ENCODE measurements around the gene NIPBL. TPM values are rescaled to one million over a fixed set of nuclear protein-coding genes. Genes with fewer than 3 reads are reported as not detected.
"Not testable (repeated sequence)": the region's sequence is repeated elsewhere in the genome, so short reads cannot be mapped to it uniquely, and the experiment has no call there.

The NIPBL gene
- total RNA-seq, 1 donor from 2014 or later = 18.1 TPM

GRCh38 chr5:36877667-36878391 is 1.3 kb downstream of the NIPBL start:
- no peak for ATAC-seq
- DNase-seq (ENCODE audit: low spot score) = no peak

DNA sequence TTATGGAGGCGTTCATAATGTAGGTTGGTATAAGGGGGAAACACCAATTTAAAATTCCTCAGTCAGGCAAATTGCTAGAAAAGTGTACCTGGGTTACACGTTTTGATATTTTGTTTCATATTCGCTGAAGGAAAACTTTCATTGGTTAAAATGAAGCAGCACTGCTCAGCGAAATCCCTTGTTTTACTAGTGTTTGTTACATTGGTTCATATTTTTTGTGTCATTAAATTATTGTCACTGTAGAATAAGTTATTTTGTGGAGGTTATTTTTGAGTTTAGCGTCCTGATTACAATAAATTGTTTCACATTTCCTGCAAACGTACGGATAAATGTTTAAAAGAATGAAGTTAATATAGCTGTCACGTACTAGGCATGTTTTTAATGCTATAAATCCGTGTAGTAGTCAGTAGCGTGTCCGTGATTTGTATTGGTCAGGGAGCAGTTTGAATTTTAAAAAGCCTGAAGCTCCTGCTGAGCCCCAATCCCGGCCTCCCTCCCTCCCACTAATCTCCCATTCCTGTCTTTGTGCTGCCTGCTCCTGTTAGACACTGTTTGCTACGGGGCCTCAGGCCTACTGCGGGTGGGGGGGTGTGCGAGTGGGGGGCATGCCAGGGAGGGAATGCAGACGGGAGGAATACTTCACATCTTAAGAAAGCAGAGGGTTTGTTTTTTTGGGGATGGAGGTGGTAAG is 2.0 kb downstream of the NIPBL start:
- no peak for DNase-seq (ENCODE audit: low spot score)
- ATAC-seq = peak; percentile 4

- ATAC-seq (no peak), DNase-seq (ENCODE audit: low spot score) (no peak)
Observed at GRCh38 chr5:36879274-36880033, 2.9 kb downstream of the NIPBL start.

DNA sequence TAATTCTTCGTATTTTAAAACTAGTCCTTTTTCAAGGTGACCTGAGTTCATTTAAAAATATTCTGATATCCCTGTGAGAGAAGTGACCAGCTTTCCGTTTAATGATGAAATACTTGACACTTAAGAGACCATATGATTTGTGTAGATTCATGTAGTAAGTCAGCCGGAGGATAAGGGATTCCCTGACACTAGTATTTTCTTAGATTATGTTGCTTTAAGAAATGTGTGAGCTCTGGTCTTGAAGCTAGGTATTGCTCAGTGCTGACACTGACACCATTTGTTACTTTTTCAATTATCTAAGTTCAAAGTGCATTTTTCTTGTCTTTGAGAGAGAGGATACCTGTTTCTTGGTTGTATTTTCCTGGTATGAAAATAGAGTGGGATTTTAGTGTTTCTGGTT is 4.2 kb downstream of the NIPBL start:
- ATAC-seq (no peak), DNase-seq (ENCODE audit: low spot score) (no peak)

- ATAC-seq = no peak
Observed at GRCh38 chr5:36881304-36881703, 4.7 kb downstream of the NIPBL start.

GRCh38 chr5:36881807-36882206 is 5.2 kb downstream of the NIPBL start:
- no peak for DNase-seq (ENCODE audit: low spot score)
- no peak for ATAC-seq

More at GRCh38 chr5:36881304-36881703, 4.7 kb downstream of the NIPBL start:
- no peak for DNase-seq (ENCODE audit: low spot score)

DNA sequence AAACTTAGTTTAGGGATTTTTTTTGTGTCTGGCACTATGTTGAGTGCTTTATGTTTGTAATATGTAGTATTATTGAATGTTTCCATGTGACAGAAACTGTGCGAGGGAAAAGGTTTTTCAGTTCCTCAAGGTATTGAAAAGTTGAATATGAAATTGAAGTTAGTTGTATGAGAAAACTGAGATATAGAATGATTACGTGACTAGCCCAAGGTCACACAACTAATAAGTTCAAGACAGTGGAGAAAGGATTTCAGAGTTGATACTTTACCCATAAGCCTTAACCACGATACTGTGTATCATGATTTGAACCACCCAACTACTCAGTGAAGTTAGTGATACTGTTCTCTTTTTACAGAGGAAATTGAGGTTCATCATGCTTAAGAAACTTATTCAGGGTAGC is 5.7 kb downstream of the NIPBL start:
- DNase-seq (ENCODE audit: low spot score) (no peak), ATAC-seq (no peak)

GRCh38 chr5:36883894-36884462 is 7.4 kb downstream of the NIPBL start:
- no peak for DNase-seq (ENCODE audit: low spot score)
- no peak for ATAC-seq

GRCh38 chr5:36885149-36885548 is 8.6 kb downstream of the NIPBL start:
- no peak for ATAC-seq
- no peak for DNase-seq (ENCODE audit: low spot score)

DNA sequence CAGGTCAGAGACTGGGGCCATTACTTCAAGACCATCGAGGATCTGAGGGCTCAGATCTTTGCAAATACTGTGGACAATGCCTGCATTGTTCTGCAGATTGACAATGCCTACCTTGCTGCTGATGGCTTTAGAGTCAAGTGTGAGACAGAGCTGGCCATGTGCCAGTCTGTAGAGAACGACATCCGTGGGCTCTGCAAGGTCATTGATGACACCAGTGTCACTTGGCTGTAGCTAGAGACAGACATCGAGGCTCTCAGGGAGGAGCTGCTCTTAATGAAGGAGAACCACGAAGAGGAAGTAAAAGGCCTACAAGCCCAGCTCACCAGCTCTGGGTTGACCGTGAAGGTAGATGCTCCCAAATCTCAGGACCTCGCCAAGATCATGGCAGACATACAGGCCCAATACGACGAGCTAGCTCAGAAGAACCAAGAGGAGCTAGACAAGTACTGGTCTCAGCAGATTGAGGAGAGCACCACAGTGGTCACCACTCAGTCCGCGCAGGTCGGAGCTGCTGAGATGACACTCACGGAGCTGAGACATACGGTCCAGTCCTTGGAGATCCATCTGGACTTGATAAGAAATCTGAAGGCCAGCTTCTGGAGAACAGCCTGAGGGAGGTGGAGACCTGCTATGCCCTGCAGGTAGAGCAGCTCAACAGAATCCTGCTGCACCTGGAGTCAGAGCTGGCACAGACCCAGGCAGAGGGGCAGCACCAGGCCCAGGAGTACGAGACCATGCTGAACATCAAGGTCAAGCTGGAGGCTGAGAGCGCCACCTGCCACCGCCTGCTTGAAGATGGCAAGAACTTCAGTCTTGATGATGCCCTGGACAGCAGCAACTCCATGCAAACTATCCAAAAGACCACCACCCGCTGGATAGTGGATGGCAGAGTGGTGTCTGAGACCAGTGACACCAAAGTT is 9.3 kb downstream of the NIPBL start:
- DNase-seq (ENCODE audit: low spot score) = no peak
- ATAC-seq = no peak

DNA sequence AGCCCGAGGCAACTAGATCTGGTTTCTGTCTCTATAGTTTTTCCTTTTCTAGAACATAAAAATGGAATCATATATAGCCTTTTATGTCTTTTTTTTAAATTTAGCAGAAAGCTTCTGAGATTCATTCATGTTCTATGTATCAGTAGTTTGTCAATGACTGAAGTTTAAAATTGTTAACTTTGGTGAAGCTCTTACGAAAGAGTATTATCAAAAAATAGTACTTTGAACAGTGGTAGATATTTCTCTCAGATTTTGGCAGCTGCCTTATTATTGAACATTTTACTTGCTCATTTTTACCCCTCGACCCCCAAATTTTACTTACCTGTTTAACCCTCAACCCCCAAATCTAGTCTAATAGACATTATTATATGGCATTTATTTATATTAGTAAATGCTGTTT is 10.2 kb downstream of the NIPBL start:
- peak; percentile 48 for ATAC-seq
- DNase-seq (ENCODE audit: low spot score) = no peak

DNA sequence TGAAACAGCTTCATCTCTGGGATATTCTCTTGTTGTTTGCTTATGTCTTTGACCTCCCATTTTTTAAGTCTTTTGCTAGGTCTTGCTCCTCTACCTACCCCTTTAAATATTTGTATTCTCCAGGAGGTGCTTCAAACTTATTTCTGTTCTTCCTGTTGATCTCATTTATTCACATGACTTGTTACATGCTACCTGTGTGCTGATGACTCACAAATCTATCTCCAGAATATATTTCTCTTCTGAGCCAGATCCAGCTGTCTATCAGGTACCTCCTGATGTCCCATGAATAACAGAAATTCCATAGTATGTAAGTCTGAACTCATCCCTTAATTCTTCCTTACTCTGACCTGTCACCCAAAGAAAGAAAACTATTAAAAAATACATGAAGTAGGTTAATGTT is 11.0 kb downstream of the NIPBL start:
- ATAC-seq (no peak), DNase-seq (ENCODE audit: low spot score) (no peak)

GRCh38 chr5:36888303-36888702 is 11.7 kb downstream of the NIPBL start:
- DNase-seq (ENCODE audit: low spot score) (no peak), ATAC-seq (no peak)

DNA sequence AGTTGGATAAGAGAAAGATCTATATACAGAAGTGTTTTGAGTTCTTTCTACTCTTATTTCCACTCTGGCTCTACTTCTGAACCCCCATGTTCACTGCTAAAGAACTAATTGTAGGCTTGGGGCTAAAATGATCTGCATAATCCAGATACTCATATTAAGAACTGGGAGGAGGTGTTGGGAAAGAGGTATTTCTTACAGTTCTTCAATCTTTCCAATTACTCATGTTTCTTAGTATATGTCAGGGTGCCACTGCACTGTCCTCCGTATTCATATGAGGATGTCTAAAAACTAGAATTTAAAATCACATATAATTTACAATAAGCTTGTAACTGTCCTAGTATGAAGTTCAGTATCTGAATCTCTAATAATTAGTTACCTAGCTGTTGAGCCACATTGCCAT is 12.7 kb downstream of the NIPBL start:
- ATAC-seq = no peak
- DNase-seq (ENCODE audit: low spot score) = no peak

- no peak for ATAC-seq
- no peak for DNase-seq (ENCODE audit: low spot score)
Observed at GRCh38 chr5:36891266-36891665, 14.7 kb downstream of the NIPBL start.

GRCh38 chr5:36892085-36892830 is 15.7 kb downstream of the NIPBL start:
- DNase-seq (ENCODE audit: low spot score); ATAC-seq: not testable (repeated sequence)

DNA sequence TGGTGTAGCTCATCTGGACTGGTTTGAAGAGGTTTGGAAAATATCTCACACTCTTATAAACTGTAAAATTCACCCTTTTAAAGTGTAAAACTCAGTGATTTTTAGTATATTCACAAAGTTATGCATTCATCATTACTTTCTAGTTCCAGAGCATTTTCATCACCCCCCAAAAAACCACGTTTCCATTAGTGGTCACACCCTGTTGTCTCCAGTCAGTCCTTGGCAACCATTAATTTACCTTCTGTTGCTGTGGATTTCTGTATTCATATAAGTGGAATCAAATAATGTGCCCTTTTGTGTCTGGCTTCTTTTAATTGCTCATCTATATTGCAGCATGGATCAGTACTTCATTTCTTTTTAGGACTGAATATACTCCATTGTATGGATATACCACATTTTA is 18.4 kb downstream of the NIPBL start:
- no peak for DNase-seq (ENCODE audit: low spot score)

DNA sequence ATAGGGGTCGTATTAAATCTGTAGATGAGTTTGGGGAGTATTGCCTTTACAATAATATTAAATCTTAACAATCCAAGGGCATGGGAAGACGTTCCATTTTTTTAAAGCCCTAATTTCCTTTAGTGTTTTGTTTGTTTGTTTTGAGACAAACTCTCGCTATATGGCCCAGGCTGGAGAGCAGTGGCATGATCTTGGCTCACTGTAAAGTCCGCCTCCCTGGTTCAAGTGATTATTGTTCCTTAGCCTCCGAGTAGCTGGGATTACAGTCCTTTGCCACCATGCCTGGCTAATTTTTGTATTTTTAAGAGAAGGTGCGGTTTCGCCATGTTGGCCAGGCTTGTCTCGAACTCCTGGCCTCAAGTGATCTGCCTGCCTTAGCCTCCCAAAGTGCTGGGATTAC is 19.9 kb downstream of the NIPBL start:
- DNase-seq (ENCODE audit: low spot score) = no peak
- no peak for ATAC-seq

More for the DNA sequence above, 18.4 kb downstream of the NIPBL start:
- no peak for ATAC-seq

DNA sequence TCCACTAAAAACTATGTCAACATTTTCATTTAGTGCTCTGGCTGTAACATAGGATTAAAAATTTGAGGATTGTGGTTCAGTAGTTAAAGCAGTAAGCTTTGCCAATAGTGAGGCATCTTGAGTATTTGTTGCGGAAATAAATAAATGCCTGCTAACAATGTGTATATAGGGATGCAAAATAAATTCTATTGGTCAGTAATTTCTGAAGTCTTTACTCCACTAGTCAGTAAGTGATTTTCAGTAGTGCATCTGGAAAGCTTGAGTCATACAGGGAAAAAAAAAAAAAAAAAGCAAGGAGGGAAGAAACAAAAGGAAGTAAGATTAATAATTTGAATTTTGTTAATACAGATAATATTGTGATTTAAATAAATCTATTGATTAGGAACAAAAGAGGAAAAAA is 21.0 kb downstream of the NIPBL start:
- DNase-seq (ENCODE audit: low spot score) = no peak
- ATAC-seq = no peak

- ATAC-seq = no peak
Observed at GRCh38 chr5:36899860-36900259, 23.3 kb downstream of the NIPBL start.

More at GRCh38 chr5:36899860-36900259, 23.3 kb downstream of the NIPBL start:
- no peak for DNase-seq (ENCODE audit: low spot score)

Measured in left lobe of liver (tissue), 2 donors.